HG03060 (cell line): ENCODE results near the gene HUNK.
"Not testable (repeated sequence)": the region's sequence is repeated elsewhere in the genome, so short reads cannot be mapped to it uniquely, and the experiment has no call there.

Source experiments
- ATAC-seq: cut with Tn5 transposase; IDR thresholded peaks from one replicate; pipeline ENCODE4 v1.9.1; 2021; ENCODE audit warnings: low read depth, moderate number of reproducible peaks; ENCODE audit not compliant: unreplicated experiment

The HUNK gene

DNA sequence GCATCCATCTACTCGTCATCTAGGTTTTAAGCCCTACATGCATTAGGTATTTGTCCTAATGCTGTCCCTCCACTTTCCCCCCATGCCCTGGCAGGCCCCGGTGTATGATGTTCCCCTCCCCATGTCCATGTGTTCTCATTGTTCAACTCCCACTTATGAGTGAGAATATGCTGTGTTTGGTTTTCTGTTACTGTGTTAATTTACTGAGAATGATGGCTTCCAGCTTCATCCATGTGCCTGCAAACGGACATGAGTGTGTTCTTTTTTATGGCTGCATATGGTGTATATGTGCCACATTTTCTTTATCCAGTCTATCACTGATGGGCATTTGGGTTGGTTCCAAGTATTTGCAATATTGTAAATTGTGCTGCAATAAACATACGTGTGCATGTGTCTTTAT is 165.9 kb downstream of the HUNK start:
- not testable (repeated sequence) for ATAC-seq

GRCh38 chr21:32043458-32043857 is 170.6 kb downstream of the HUNK start:
- ATAC-seq = no peak

DNA sequence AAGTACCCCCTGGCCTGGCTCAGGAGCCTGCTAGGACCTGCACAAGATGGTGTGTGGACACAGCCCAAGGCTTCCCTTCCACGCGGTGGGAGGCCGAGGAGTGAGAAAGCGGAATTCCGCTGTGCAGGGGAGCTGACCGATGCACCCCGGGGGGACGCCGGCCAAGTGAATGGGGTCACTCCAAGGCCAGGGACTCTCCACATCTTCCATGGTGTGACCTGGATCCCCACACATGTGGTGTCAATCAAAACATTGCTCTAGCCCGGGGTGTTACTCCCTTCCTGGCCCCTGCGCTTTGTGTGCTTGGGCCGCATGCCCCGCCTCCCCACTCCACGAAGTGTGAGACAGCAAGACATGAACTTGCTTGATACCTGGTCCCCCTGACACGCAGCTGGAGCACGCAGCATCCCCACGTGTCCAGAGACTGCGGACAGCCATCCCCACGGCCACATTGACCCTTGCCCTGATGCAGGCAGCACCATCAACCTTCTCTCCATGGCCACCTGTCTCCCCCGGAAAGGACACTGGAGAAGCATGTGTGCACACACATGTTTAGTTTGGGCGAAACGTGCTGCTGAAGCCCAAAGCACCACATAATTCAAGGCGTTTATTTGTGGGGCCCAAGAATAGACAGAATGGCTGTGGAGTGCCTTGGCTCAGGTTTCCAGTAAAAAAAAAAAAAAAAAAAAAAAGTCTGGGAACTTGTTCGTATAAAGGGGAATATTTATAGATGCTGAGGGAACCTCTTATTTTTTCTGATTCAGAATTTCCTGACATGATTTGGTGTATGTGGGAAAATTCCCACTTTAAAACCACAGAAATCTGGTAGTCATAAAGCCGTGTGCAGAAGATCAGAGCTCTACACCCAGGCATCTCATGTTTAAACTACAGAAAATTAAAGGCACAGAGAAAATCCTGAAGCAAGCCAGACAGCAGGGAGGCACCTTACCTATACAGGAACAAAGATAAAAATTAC is 171.7 kb downstream of the HUNK start:
- ATAC-seq = no peak

DNA sequence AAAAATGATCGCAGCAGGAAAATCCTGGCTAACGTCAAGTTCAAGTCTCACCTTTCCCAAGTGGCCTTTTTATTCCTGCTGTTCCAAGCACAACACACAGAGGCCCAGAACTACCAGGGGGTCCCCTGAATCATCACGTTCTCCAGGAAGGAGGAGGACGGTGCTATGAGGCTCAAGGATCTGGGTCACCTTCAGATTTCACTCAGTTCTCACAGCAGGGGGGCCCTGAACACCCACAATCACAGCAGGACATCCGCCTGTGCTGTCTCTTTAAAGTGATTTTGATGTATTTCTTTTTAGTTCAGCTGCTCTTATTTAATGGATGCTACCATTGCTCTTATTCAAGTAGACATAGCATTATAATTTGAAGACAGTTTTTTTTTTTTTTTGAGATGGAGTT is 173.4 kb downstream of the HUNK start:
- no peak for ATAC-seq

GRCh38 chr21:32048353-32048752 is 175.5 kb downstream of the HUNK start:
- no peak for ATAC-seq
